ENCODE measurements around the gene BCAN.

BCAN gene

GRCh38 chr1:156677616-156678596 is 36.0 kb downstream of the BCAN start:
- peak; percentile 30 to 54 for DNase-seq

- no peak for DNase-seq
Observed at GRCh38 chr1:156680056-156680455, 38.1 kb downstream of the BCAN start.

- DNase-seq = no peak
Observed at GRCh38 chr1:156681196-156681960, 39.5 kb downstream of the BCAN start.

GRCh38 chr1:156682166-156682890 is 40.4 kb downstream of the BCAN start:
- no peak for DNase-seq

- DNase-seq = no peak
Observed at GRCh38 chr1:156684227-156684782, 42.4 kb downstream of the BCAN start.

- DNase-seq = peak; percentile 53 to 76
Observed at GRCh38 chr1:156689035-156689952, 47.4 kb downstream of the BCAN start.

GRCh38 chr1:156689953-156690674 is 48.2 kb downstream of the BCAN start:
- no peak for DNase-seq

- DNase-seq = no peak
Observed at GRCh38 chr1:156690675-156691036, 48.7 kb downstream of the BCAN start.

GRCh38 chr1:156691191-156691590 is 49.3 kb downstream of the BCAN start:
- no peak for DNase-seq

- no peak for DNase-seq
Observed at GRCh38 chr1:156691665-156692440, 49.9 kb downstream of the BCAN start.

GRCh38 chr1:156692441-156692924 is 50.6 kb downstream of the BCAN start:
- no peak for DNase-seq

- DNase-seq = no peak
Observed at GRCh38 chr1:156692925-156693847, 51.3 kb downstream of the BCAN start.

- no peak for DNase-seq
Observed at GRCh38 chr1:156693848-156694689, 52.2 kb downstream of the BCAN start.

GRCh38 chr1:156694690-156694962 is 52.7 kb downstream of the BCAN start:
- no peak for DNase-seq

GRCh38 chr1:156696755-156697154 is 54.8 kb downstream of the BCAN start:
- no peak for DNase-seq

GRCh38 chr1:156697481-156697880 is 55.6 kb downstream of the BCAN start:
- no peak for DNase-seq

GRCh38 chr1:156698995-156699394 is 57.1 kb downstream of the BCAN start:
- DNase-seq = no peak

All from NCI-H1930 (cell line).